Measurements from ENCODE around the gene PRR19. TPM values are rescaled to one million over a fixed set of nuclear protein-coding genes. Genes with fewer than 3 reads are reported as not detected.

The PRR19 gene
- total RNA-seq, 1 donor from 2014 or later = 1.7 TPM

GRCh38 chr19:42285988-42286348 is 16.0 kb upstream of the PRR19 start:
- TF ChIP-seq CTCF (IDR thresholded peaks at IDR 0.05) = no peak
- peak overlapping the region; percentile 89 for H3K4me3 Mint-ChIP-seq (ENCODE audit: unreplicated experiment)
- H3K4me1 Mint-ChIP-seq (ENCODE audit: low read depth) = peaks cover 19% of the 10 kb centered on the region
- DNase-seq (ENCODE audit: low spot score) = no peak
- no peaks in the 10 kb centered on the region for H3K9me3 Mint-ChIP-seq (ENCODE audit: low read depth)
- H3K27ac Mint-ChIP-seq (ENCODE audit: unreplicated experiment) = peak overlapping the region; percentile 87
- peaks cover 7% of the 10 kb centered on the region for H3K36me3 Mint-ChIP-seq (ENCODE audit: low read depth)
- H3K27me3 Mint-ChIP-seq (ENCODE audit: low read depth) = no peaks in the 10 kb centered on the region

- Mint-ChIP-seq H3K27ac (ENCODE audit: unreplicated experiment) (peak overlapping the region; percentile 87), H3K36me3 (ENCODE audit: low read depth) (peaks cover 7% of the 10 kb centered on the region), H3K4me3 (ENCODE audit: unreplicated experiment) (peak overlapping the region; percentile 89), H3K9me3 (ENCODE audit: low read depth) (no peaks in the 10 kb centered on the region), H3K4me1 (ENCODE audit: low read depth) (peaks cover 19% of the 10 kb centered on the region), H3K27me3 (ENCODE audit: low read depth) (no peaks in the 10 kb centered on the region)
- no peak for TF ChIP-seq CTCF (IDR thresholded peaks at IDR 0.05)
- no peak for DNase-seq (ENCODE audit: low spot score)
Measured at GRCh38 chr19:42286349-42287016, 15.4 kb upstream of the PRR19 start.

GRCh38 chr19:42287017-42287826 is 14.7 kb upstream of the PRR19 start:
- Mint-ChIP-seq H3K4me3 (ENCODE audit: unreplicated experiment) (no peak overlapping the region), H3K36me3 (ENCODE audit: low read depth) (peaks cover 11% of the 10 kb centered on the region), H3K9me3 (ENCODE audit: low read depth) (no peaks in the 10 kb centered on the region), H3K4me1 (ENCODE audit: low read depth) (peaks cover 19% of the 10 kb centered on the region), H3K27me3 (ENCODE audit: low read depth) (no peaks in the 10 kb centered on the region), H3K27ac (ENCODE audit: unreplicated experiment) (no peak overlapping the region)
- DNase-seq (ENCODE audit: low spot score) = no peak
- no peak for TF ChIP-seq CTCF (IDR thresholded peaks at IDR 0.05)

- H3K4me3 Mint-ChIP-seq (ENCODE audit: unreplicated experiment) = no peak overlapping the region
- no peaks in the 10 kb centered on the region for H3K9me3 Mint-ChIP-seq (ENCODE audit: low read depth)
- no peak for DNase-seq (ENCODE audit: low spot score)
- peaks cover 11% of the 10 kb centered on the region for H3K36me3 Mint-ChIP-seq (ENCODE audit: low read depth)
- H3K27me3 Mint-ChIP-seq (ENCODE audit: low read depth) = no peaks in the 10 kb centered on the region
- H3K27ac Mint-ChIP-seq (ENCODE audit: unreplicated experiment) = no peak overlapping the region
- no peak for TF ChIP-seq CTCF (IDR thresholded peaks at IDR 0.05)
- peaks cover 19% of the 10 kb centered on the region for H3K4me1 Mint-ChIP-seq (ENCODE audit: low read depth)
Measured at GRCh38 chr19:42287827-42288107, 14.2 kb upstream of the PRR19 start.

- no peaks in the 10 kb centered on the region for H3K9me3 Mint-ChIP-seq (ENCODE audit: low read depth)
- H3K27me3 Mint-ChIP-seq (ENCODE audit: low read depth) = no peaks in the 10 kb centered on the region
- H3K4me3 Mint-ChIP-seq (ENCODE audit: unreplicated experiment) = no peak overlapping the region
- peaks cover 19% of the 10 kb centered on the region for H3K4me1 Mint-ChIP-seq (ENCODE audit: low read depth)
- H3K27ac Mint-ChIP-seq (ENCODE audit: unreplicated experiment) = no peak overlapping the region
- peaks cover 13% of the 10 kb centered on the region for H3K36me3 Mint-ChIP-seq (ENCODE audit: low read depth)
- TF ChIP-seq CTCF (IDR thresholded peaks at IDR 0.05) = no peak
- DNase-seq (ENCODE audit: low spot score) = no peak
Measured at GRCh38 chr19:42288387-42288786, 13.5 kb upstream of the PRR19 start.
